Fibroblast of gingiva (primary cell): Measurements from ENCODE around the gene CTTNBP2.

Experiments
- DNase-seq: peaks from one replicate; pipeline ENCODE4 v3.0.0-alpha.2; 2011; ENCODE audit warnings: low read depth

CTTNBP2 gene

GRCh38 chr7:117818232-117818631 lies 55.0 kb downstream of the CTTNBP2 start:
- no peak for DNase-seq

DNA sequence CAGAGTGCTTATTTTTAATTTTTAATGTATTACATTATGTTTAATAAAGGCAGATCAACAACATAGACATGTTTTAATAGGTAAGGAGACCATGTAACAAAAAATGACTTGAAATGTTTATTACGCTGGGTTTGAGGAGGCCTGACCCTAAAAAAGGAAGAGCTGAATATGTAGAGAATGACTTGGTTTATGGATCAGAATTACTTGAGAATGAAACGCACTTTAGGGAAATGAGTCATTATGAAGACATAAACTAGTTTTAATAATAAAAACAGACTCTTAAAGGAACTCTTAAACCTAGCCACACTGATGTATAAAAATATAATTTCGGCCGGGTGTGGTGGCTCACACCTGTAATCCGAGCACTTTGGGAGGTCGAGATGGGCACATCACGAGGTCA lies 56.5 kb downstream of the CTTNBP2 start:
- no peak for DNase-seq

- DNase-seq, result no peak
These were observed 61.5 kb downstream of the CTTNBP2 start for GRCh38 chr7:117811696-117812095.

DNA sequence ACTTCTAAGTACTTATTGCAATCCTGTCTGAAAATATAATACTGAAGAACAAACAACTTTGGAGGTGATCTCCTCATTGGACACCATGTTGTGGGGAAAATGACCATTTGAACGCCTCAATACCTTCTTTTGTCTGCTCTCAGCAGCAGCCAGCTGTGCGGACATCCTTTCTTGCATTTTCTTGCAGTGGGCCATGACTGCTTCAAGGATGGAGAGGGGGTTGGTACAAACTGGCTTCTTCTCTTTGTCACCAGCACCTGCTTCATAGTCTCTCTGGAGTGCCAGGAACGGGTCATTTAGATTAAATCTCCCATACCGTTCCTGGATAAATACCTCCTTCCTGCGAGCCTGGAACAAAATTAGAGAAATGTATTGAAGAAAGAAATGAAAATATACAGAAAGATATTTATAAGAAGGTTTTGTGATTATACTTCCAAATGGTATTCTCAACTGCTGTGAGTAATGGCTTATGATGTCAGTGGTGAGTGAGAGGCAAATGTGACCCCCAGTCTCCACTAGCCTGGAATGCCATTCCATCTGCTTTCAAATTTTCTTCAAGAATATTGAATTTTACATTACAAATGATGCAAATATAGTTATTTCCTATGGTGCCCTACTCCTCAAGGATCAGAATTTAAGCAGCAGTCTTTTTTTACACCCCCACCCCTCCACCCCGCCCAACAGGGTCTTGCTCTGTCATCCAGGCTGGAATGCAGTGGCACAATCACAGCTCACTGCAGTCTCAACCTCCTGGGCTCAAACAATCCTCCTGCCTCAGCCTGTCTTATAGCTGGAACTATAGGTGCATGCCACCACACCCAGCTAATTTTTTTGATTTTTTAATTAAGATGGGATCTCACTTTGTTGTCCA lies 62.4 kb downstream of the CTTNBP2 start:
- no peak for DNase-seq

DNA sequence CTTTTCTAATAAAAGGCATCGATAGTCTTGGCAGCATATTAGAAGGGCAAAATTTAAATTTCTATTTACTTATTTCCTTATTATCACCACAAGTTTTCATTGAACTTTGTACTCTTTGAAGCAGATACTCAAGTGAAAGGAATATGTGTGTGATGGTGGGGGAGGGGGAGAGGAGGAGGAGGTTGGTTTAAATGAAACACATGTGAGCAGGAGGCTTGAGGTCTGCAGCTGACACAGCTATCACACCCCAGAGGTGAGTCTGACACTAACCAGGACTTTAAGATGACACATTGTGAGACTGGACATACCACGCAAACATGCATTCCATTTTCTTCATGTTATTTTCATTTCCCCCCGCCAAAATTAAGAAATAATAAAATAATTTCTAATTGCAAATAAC lies 63.3 kb downstream of the CTTNBP2 start:
- DNase-seq, result no peak

GRCh38 chr7:117808910-117809705 lies 64.1 kb downstream of the CTTNBP2 start:
- no peak for DNase-seq

DNA sequence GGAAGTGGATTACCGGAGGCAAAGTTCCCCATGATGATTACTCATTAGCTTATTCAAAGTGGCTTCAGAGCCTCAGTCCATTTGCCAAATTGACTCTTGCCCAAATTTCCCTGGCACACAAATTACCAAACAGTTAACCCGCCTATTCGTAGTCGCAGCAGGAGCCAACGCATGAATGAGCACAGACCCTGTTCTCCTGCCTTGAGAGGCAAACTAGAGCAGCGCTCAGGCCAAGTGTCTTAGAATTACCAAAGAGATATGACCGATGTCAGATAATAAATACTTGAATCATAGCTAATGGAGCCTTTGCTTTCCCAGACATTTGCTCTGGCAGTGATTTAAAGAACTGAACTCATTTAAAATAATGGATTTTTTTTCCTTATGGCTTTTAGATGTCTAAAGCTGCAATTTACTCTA lies 64.9 kb downstream of the CTTNBP2 start:
- peak; percentile 60 for DNase-seq

- DNase-seq, result no peak
These were observed 65.6 kb downstream of the CTTNBP2 start for GRCh38 chr7:117807676-117808075.

DNA sequence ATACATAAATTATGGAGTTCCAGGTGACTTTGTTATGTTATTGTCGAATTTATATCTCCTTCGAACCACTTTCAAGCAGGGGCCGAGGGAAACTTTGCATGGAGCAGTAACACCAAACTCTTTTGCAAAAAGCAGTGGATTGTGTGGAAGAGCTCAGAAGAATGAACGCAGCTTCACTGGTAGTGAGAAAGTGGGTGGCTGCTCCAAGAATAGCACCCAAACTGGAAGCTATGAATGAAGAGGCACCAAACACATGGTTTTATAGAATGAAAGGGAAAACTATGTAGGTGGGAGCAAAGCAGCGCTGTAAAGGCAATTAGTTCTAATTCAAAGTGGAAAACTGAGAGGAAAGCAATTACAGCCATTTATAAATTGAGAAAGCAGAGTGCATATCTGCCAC lies 67.2 kb downstream of the CTTNBP2 start:
- DNase-seq, result no peak

- no peak for DNase-seq
These were observed 68.0 kb downstream of the CTTNBP2 start for GRCh38 chr7:117805241-117805640.

- DNase-seq, result no peak
These were observed 69.8 kb downstream of the CTTNBP2 start for GRCh38 chr7:117803476-117803875.

DNA sequence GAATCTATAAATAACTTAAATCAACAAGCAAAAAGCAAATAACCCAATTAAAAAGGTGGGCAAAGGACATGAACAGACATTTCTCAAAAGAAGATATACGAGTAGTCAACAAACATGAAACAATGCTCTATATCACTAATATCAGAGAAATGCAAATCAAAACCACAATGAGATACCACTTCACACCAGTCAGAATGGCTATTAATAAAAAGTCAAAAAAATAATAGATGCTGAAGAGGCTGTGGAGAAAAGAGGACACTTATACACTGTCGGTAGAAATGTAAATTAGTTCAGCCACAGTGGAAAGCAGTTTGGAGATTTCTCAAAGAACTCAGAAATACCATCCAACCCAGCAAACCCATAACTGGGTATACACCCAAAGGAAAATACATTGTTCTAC lies 70.6 kb downstream of the CTTNBP2 start:
- DNase-seq, result no peak

GRCh38 chr7:117800841-117801240 lies 72.4 kb downstream of the CTTNBP2 start:
- DNase-seq, result no peak

DNA sequence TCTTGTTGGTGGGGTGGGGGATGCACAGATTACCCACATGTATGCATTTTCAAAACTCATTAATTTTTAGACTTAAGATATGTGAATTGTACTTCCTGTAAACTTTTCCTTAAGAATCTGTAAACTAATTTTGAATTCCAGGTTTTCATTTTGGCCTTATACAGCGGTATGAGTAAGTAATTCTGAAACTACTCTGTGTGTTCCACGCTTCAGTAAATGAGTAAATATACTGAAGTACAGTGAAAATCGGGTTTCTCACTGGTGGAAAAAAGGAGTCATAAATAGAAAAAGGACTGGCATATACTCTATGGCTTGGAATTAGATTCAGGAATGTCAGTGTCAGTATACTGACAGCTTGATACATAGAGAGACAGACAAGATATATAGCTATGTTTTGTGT lies 72.8 kb downstream of the CTTNBP2 start:
- peak; percentile 25 for DNase-seq

DNA sequence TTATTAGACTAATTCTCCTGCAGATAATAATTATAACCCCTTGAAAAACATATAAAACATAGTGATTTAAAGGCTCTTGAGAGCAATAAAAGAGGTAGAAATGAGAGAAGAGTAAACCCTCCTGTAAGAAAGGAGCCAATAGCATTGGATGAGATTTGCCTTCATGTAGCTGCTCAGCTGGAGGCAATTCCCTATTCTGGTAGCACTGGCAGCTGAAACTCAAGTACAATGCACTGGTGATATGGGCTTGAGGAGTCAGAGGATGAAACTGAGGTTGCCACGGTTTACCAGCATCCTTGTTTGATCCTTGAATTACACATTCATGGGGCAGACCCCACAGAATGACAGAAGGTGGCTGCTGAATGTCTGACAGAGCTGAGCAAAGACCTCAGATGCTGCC lies 76.4 kb downstream of the CTTNBP2 start:
- no peak for DNase-seq

- no peak for DNase-seq
These were observed 79.3 kb downstream of the CTTNBP2 start for GRCh38 chr7:117793976-117794375.

- DNase-seq, result no peak
These were observed 79.7 kb downstream of the CTTNBP2 start for GRCh38 chr7:117793521-117793920.

GRCh38 chr7:117791877-117792780 lies 81.1 kb downstream of the CTTNBP2 start:
- DNase-seq, result no peak

GRCh38 chr7:117790731-117791130 lies 82.5 kb downstream of the CTTNBP2 start:
- DNase-seq, result no peak

DNA sequence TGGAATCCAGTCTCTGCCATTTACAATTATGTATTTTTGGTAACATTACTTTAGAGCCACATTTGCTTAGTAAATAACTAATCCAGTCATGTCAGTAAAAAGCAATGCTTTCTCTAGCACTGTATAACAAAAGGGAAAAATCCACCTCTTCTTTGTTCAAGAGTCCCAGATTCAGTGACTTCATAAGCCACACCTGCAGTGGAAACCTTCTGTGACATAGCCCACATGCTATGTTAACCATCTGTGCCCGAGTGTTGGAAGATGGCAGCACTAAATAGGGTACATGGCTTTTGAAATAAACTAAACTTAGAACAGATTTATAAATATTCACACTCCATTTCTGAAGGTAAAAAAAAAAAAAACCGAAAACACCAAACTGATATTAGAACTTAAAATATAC lies 83.0 kb downstream of the CTTNBP2 start:
- DNase-seq, result no peak

DNA sequence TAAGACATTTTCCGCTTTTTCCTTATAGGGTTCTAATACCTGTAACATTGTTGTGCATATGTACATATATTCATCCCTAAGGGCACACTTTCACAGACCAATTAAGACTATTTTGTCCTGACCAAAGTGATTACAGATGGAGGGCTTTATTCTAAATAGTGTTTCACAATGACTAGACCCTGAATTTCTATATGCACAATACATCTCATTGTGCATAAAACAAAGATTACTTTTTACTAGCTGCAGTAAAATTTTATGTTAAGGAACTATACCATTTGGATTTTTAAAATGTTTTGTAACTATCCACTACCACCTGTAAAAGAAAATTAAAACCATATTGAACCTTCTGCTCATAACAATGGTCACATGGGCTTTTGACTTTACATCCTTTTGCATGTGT lies 87.8 kb downstream of the CTTNBP2 start:
- no peak for DNase-seq

DNA sequence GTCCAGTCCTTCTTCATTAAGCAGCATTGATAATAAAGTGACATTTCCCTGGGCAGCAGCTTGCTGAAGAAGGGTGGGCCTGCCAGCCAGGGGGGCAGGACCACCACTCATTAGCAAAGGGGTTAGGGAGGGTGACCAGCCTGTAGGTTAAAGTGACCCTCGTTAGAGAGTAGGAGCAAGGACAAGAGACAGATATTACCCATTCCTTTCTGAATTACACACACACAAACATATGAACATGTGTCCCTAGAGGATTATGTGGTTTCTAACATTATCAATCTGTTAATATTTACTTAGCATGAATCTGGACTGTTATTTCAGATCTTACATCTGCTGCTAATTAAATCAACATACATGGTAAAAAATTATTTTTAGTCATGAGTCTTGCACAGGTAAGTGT lies 88.9 kb downstream of the CTTNBP2 start:
- DNase-seq, result no peak
